Calu3 (cell line): ENCODE measurements around the gene TRMT6. TPM values are rescaled to one million over a fixed set of nuclear protein-coding genes. Genes with fewer than 3 reads are reported as not detected.

Experiments
- BruUV-seq: library from RNA; stranded (reverse); fragments of 400-500 nt; replicated peaks from 2 replicates; lab custom pipeline; 2021; lab: Mats Ljungman, UMichigan
- CTCF ChIA-PET: fragments of 300-600 bp; sonication (Branson Sonifier 250); formaldehyde crosslinking; loops from one replicate; lab custom pipeline; 2022; ENCODE audit warnings: antibody characterized with exemption; lab: Charles Lee
- DNase-seq: peaks from one replicate; pipeline ENCODE4 v3.0.0; 2022
- H3K27ac Mint-ChIP-seq: one replicate; pipeline ENCODE4 v1.8.0; 2022; ENCODE audit warnings: mixed read lengths; ENCODE audit not compliant: unreplicated experiment
- H3K27me3 Mint-ChIP-seq: one replicate; pipeline ENCODE4 v1.8.0; 2022; ENCODE audit warnings: mixed read lengths; ENCODE audit not compliant: unreplicated experiment
- H3K36me3 Mint-ChIP-seq: one replicate; pipeline ENCODE4 v1.8.0; 2022; ENCODE audit warnings: mild to moderate bottlenecking, moderate library complexity, mixed read lengths; ENCODE audit not compliant: insufficient read depth, unreplicated experiment
- H3K4me1 Mint-ChIP-seq: one replicate; pipeline ENCODE4 v1.8.0; 2022; ENCODE audit warnings: mild to moderate bottlenecking, low read depth, mixed read lengths; ENCODE audit not compliant: unreplicated experiment
- H3K4me3 Mint-ChIP-seq: one replicate; pipeline ENCODE4 v1.8.0; 2022; ENCODE audit warnings: mild to moderate bottlenecking, low read depth, moderate library complexity, mixed read lengths; ENCODE audit not compliant: unreplicated experiment
- H3K9me3 Mint-ChIP-seq: one replicate; pipeline ENCODE4 v1.8.0; 2022; ENCODE audit warnings: low read depth, mixed read lengths; ENCODE audit not compliant: unreplicated experiment
- CTCF ChIP-seq: fragments of 200-600 bp; IDR thresholded peaks from one replicate; pipeline ENCODE4 v1.8.0; 2022; ENCODE audit warnings: antibody characterized with exemption; ENCODE audit not compliant: unreplicated experiment
- intact Hi-C: fragments of 100-400 bp; cut with micrococcal nuclease; formaldehyde crosslinking; loops from one replicate; pipeline ENCODE4 v1.10.0; 2022; ENCODE audit not compliant: unreplicated experiment
- total RNA-seq: library from RNA; stranded (reverse); gene quantifications from 2 replicates; pipeline ENCODE4 v1.2.3, GENCODE V29; 2022

The TRMT6 gene
- total RNA-seq, 1 experiment from 2014 or later: 14.2 TPM

- H3K9me3 Mint-ChIP-seq: no peaks in the 10 kb centered on the region
- BruUV-seq: no TSS peak
- intact Hi-C loops: no loop called here
- no peak overlapping the region for H3K4me3 Mint-ChIP-seq
- H3K36me3 Mint-ChIP-seq: no peaks in the 10 kb centered on the region
- H3K4me1 Mint-ChIP-seq: no peaks in the 10 kb centered on the region
- CTCF ChIA-PET: interaction anchor here (0.6 kb wide), 1 partner anchor 1051 kb away, joined by 3 read pairs; no protein-coding TSS in a partner anchor
- TF ChIP-seq CTCF: no peak
- no peak overlapping the region for H3K27ac Mint-ChIP-seq
- H3K27me3 Mint-ChIP-seq: peaks cover 39% of the 10 kb centered on the region
- DNase-seq: no peak
These were observed 62.3 kb downstream of the TRMT6 start for GRCh38 chr20:5888041-5888440.

GRCh38 chr20:5887386-5887785 lies 62.9 kb downstream of the TRMT6 start:
- TF ChIP-seq CTCF: no peak
- no peak for DNase-seq
- H3K4me1 Mint-ChIP-seq: no peaks in the 10 kb centered on the region
- H3K27ac Mint-ChIP-seq: no peak overlapping the region
- H3K4me3 Mint-ChIP-seq: no peak overlapping the region
- CTCF ChIA-PET: interaction anchor here (0.6 kb wide), 1 partner anchor 1051 kb away, joined by 3 read pairs; no protein-coding TSS in a partner anchor
- intact Hi-C loops: no loop called here
- H3K36me3 Mint-ChIP-seq: no peaks in the 10 kb centered on the region
- peaks cover 39% of the 10 kb centered on the region for H3K27me3 Mint-ChIP-seq
- no peaks in the 10 kb centered on the region for H3K9me3 Mint-ChIP-seq
- BruUV-seq: no TSS peak

Other genes starting within 250 kb of the TRMT6 start
- gene SHLD1, start 200.1 kb downstream of the TRMT6 start, total RNA-seq: 1.3 and 1.9 TPM in 2 replicates
- 0.15 TPM in 1 of 2 replicates, not detected in the other for gene CHGB, start 39.0 kb downstream of the TRMT6 start, total RNA-seq
- gene MCM8, start 119 bp upstream of the TRMT6 start, total RNA-seq: 18.4 and 20.6 TPM in 2 replicates
- 21.6 and 25.4 TPM in 2 replicates for gene CRLS1, start 55.6 kb upstream of the TRMT6 start, total RNA-seq
- gene LRRN4, start 103.5 kb upstream of the TRMT6 start, total RNA-seq: 2.0 and 2.6 TPM in 2 replicates
- 18.5 and 23.5 TPM in 2 replicates for gene FERMT1, start 172.5 kb upstream of the TRMT6 start, total RNA-seq